Neural cell (in vitro differentiated cells): ENCODE data around the gene XXYLT1. TPM values are rescaled to one million over a fixed set of nuclear protein-coding genes. Genes with fewer than 3 reads are reported as not detected.

Source experiments
- H2AFZ ChIP-seq: fragments of 200-600, 300-800 bp; sonication (generic), shearing (Covaris generic); 2 replicates; pipeline ENCODE4 v1.6.0; 2014; ENCODE audit warnings: low read depth, mild to moderate bottlenecking, antibody characterized with exemption, low read length, moderate library complexity
- H3F3A ChIP-seq: fragments of 200-600 bp; shearing (Covaris generic); 2 replicates; pipeline ENCODE4 v1.6.1; 2016; ENCODE audit warnings: mild to moderate bottlenecking, moderate library complexity, mixed read lengths, antibody characterized with exemption, low read length; ENCODE audit not compliant: insufficient read depth, poor library complexity, severe bottlenecking
- H3K27ac ChIP-seq: fragments of 200-600, 300-800 bp; sonication (generic), shearing (Covaris generic); 2 replicates; pipeline ENCODE4 v1.5.1; 2014; ENCODE audit warnings: mild to moderate bottlenecking, low read length, moderate library complexity
- H3K27me3 ChIP-seq: fragments of 300-800, 200-600 bp; sonication (generic), shearing (Covaris generic); 2 replicates; pipeline ENCODE4 v1.6.0; 2014; ENCODE audit warnings: mild to moderate bottlenecking, low read depth, low read length, moderate library complexity; ENCODE audit not compliant: insufficient read depth
- H3K36me3 ChIP-seq: fragments of 300-800, 200-600 bp; sonication (generic), shearing (Covaris generic); 2 replicates; pipeline ENCODE4 v1.5.1; 2014; ENCODE audit warnings: mild to moderate bottlenecking, antibody characterized with exemption, low read length, moderate library complexity; ENCODE audit not compliant: insufficient read depth
- H3K4me2 ChIP-seq: fragments of 300-800, 200-600 bp; sonication (generic), shearing (Covaris generic); 2 replicates; pipeline ENCODE4 v1.6.0; 2014; ENCODE audit warnings: mild to moderate bottlenecking, low read length
- H3K4me3 ChIP-seq: fragments of 300-800, 200-600 bp; sonication (generic), shearing (Covaris generic); 2 replicates; pipeline ENCODE4 v1.5.1; 2014; ENCODE audit warnings: mild to moderate bottlenecking, low read length, moderate library complexity
- H3K79me2 ChIP-seq: fragments of 200-600 bp; shearing (Covaris generic); replicated peaks from 2 replicates; pipeline ENCODE4 v1.6.0; 2014; ENCODE audit warnings: mild to moderate bottlenecking, low read length, moderate library complexity; ENCODE audit not compliant: insufficient read depth
- H3K9ac ChIP-seq: fragments of 300-800, 200-600 bp; sonication (generic), shearing (Covaris generic); 2 replicates; pipeline ENCODE4 v1.6.1; 2016; ENCODE audit warnings: mild to moderate bottlenecking, low read length, mixed read lengths
- H3K9me2 ChIP-seq: fragments of 200-600 bp; shearing (Covaris generic); 2 replicates; pipeline ENCODE4 v1.6.1; 2016; ENCODE audit warnings: mild to moderate bottlenecking, low read length, mixed read lengths; ENCODE audit not compliant: insufficient read depth
- H3K9me3 ChIP-seq: fragments of 200-600, 300-800 bp; sonication (generic), shearing (Covaris generic); 2 replicates; pipeline ENCODE4 v1.6.1; 2016; ENCODE audit warnings: mild to moderate bottlenecking, mixed run types, low read length, moderate library complexity, mixed read lengths
- H4K20me1 ChIP-seq: fragments of 200-600 bp; shearing (Covaris generic); 2 replicates; pipeline ENCODE4 v1.6.1; 2016; ENCODE audit warnings: mild to moderate bottlenecking, mixed run types; ENCODE audit not compliant: insufficient read depth
- EP300 ChIP-seq: fragments of 450-650 bp; conservative IDR thresholded peaks from 2 replicates; pipeline ENCODE4 v1.6.1; 2014; ENCODE audit warnings: antibody characterized with exemption, mild to moderate bottlenecking, moderate library complexity; ENCODE audit not compliant: poor library complexity, severe bottlenecking
- EZH2 ChIP-seq: fragments of 200-600, 300-800 bp; shearing (Covaris generic), sonication (generic); IDR thresholded peaks from 2 replicates; pipeline ENCODE4 v1.6.1; 2014; ENCODE audit warnings: antibody characterized with exemption, low read length, borderline replicate concordance, mild to moderate bottlenecking; ENCODE audit not compliant: insufficient read depth, poor library complexity, severe bottlenecking
- MXI1 ChIP-seq: fragments of 450-650 bp; conservative IDR thresholded peaks from 2 replicates; pipeline ENCODE4 v1.6.1; 2014; ENCODE audit warnings: antibody characterized with exemption, mild to moderate bottlenecking; ENCODE audit not compliant: poor library complexity, severe bottlenecking
- POLR2AphosphoS5 ChIP-seq: IDR thresholded peaks from 2 replicates; pipeline ENCODE4 v1.6.1; 2012
- RAD21 ChIP-seq: fragments of 450-650 bp; conservative IDR thresholded peaks from 2 replicates; pipeline ENCODE4 v1.6.1; 2014; ENCODE audit warnings: antibody characterized with exemption, mild to moderate bottlenecking, moderate library complexity
- SMC3 ChIP-seq: fragments of 450-650 bp; conservative IDR thresholded peaks from 2 replicates; pipeline ENCODE4 v1.6.1; 2014; ENCODE audit warnings: antibody characterized with exemption, mild to moderate bottlenecking, moderate library complexity; ENCODE audit not compliant: poor library complexity
- TAF1 ChIP-seq: IDR thresholded peaks from 2 replicates; pipeline ENCODE4 v1.6.1; 2012; ENCODE audit warnings: low read depth
- polyA plus RNA-seq: library from polyadenylated mRNA; depleted of rRNA; stranded (reverse); fragments of >200 nt; gene quantifications from 2 replicates; pipeline ENCODE4 v1.2.3, GENCODE V29; 2014
- TF ChIP-seq, protein P1 (sequence below): fragments of 450-650 bp; IDR thresholded peaks from 2 replicates; pipeline ENCODE4 v1.5.1; 2014; ENCODE audit warnings: antibody characterized with exemption, mild to moderate bottlenecking, moderate library complexity; ENCODE audit not compliant: poor library complexity, severe bottlenecking
- TF ChIP-seq, protein P2 (sequence below): IDR thresholded peaks from 2 replicates; pipeline ENCODE4 v1.6.1; 2012; ENCODE audit warnings: borderline replicate concordance

The XXYLT1 gene
- polyA plus RNA-seq, 1 donor from 2014 or later = 25.4 TPM

DNA sequence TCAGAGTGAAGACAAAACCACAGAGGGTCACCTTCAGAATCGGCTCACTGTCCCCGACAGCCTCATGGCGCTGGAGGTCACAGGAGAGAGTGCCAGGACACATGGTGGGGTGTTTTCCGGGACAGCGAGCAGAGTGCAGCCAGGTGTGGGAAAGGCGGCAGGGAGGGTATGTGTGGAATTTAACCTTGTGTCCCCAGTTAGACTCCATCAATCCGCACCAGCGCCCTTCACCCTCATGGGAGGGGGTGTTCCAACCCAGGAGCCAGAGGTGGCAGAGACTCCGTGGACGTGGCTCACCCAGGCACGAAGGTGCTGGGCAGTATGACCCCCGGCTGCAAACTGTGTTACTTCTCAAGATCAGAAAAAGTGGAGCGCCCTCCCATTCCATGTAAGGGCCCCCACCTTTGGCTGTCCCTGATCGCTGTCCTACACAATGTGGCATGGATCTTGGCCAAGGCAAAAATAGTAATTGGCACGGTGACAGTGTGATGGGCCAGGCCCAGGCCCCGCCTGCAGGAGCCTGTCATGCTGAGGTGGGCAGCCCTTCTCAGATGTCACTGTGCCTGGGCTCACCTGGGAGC lies 190.3 kb downstream of the XXYLT1 start:
- TF ChIP-seq SMC3 (no peak), RAD21 (no peak), POLR2AphosphoS5 (no peak), TAF1 (no peak), MXI1 (no peak), EP300 (no peak), EZH2 (no peak)
- TF ChIP-seq, protein P1, sequence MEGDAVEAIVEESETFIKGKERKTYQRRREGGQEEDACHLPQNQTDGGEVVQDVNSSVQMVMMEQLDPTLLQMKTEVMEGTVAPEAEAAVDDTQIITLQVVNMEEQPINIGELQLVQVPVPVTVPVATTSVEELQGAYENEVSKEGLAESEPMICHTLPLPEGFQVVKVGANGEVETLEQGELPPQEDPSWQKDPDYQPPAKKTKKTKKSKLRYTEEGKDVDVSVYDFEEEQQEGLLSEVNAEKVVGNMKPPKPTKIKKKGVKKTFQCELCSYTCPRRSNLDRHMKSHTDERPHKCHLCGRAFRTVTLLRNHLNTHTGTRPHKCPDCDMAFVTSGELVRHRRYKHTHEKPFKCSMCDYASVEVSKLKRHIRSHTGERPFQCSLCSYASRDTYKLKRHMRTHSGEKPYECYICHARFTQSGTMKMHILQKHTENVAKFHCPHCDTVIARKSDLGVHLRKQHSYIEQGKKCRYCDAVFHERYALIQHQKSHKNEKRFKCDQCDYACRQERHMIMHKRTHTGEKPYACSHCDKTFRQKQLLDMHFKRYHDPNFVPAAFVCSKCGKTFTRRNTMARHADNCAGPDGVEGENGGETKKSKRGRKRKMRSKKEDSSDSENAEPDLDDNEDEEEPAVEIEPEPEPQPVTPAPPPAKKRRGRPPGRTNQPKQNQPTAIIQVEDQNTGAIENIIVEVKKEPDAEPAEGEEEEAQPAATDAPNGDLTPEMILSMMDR = no peak
- TF ChIP-seq, protein P2, sequence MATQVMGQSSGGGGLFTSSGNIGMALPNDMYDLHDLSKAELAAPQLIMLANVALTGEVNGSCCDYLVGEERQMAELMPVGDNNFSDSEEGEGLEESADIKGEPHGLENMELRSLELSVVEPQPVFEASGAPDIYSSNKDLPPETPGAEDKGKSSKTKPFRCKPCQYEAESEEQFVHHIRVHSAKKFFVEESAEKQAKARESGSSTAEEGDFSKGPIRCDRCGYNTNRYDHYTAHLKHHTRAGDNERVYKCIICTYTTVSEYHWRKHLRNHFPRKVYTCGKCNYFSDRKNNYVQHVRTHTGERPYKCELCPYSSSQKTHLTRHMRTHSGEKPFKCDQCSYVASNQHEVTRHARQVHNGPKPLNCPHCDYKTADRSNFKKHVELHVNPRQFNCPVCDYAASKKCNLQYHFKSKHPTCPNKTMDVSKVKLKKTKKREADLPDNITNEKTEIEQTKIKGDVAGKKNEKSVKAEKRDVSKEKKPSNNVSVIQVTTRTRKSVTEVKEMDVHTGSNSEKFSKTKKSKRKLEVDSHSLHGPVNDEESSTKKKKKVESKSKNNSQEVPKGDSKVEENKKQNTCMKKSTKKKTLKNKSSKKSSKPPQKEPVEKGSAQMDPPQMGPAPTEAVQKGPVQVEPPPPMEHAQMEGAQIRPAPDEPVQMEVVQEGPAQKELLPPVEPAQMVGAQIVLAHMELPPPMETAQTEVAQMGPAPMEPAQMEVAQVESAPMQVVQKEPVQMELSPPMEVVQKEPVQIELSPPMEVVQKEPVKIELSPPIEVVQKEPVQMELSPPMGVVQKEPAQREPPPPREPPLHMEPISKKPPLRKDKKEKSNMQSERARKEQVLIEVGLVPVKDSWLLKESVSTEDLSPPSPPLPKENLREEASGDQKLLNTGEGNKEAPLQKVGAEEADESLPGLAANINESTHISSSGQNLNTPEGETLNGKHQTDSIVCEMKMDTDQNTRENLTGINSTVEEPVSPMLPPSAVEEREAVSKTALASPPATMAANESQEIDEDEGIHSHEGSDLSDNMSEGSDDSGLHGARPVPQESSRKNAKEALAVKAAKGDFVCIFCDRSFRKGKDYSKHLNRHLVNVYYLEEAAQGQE = no peak
- Histone ChIP-seq H4K20me1 (no peaks in the 10 kb centered on the region), H3K4me3 (no peak overlapping the region), H3K36me3 (no peaks in the 10 kb centered on the region), H3K27me3 (no peaks in the 10 kb centered on the region), H3K9ac (no peak overlapping the region), H3K9me3 (no peaks in the 10 kb centered on the region), H3K27ac (no peak overlapping the region), H3K9me2 (no peaks in the 10 kb centered on the region), H3F3A (no peaks in the 10 kb centered on the region), H3K4me2 (no peak overlapping the region), H2AFZ (no peak overlapping the region), H3K79me2 (no peaks in the 10 kb centered on the region)

DNA sequence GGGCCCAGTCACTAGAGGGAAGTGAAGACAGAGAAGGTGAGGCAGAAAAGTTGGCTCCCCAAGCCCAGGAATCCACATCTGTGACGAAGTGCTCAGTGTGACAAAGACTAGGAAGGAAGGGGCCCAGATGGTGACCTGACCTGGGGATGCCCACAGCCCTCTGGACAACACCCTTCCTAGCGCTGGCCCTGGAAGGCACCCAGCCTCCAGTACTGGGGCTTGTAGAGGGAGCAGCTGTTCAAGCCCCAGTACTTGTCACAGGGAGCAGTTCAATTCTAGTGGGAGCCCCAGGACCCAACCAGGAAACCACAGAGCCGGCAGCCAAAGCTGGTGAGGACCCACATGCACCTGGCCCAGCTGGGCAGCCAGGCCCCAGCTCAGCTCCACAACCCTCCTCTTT lies 190.8 kb downstream of the XXYLT1 start:
- no peaks in the 10 kb centered on the region for H4K20me1 ChIP-seq
- TF ChIP-seq, protein P1 = no peak
- no peak for TF ChIP-seq RAD21
- TF ChIP-seq TAF1 = no peak
- H3K9me3 ChIP-seq = no peaks in the 10 kb centered on the region
- H2AFZ ChIP-seq = no peak overlapping the region
- H3K4me2 ChIP-seq = no peak overlapping the region
- H3K4me3 ChIP-seq = no peak overlapping the region
- H3K27me3 ChIP-seq = no peaks in the 10 kb centered on the region
- H3K27ac ChIP-seq = no peak overlapping the region
- no peaks in the 10 kb centered on the region for H3K79me2 ChIP-seq
- H3F3A ChIP-seq = no peaks in the 10 kb centered on the region
- H3K36me3 ChIP-seq = no peaks in the 10 kb centered on the region
- no peak overlapping the region for H3K9ac ChIP-seq
- no peaks in the 10 kb centered on the region for H3K9me2 ChIP-seq
